WTC11 (cell line): ENCODE measurements around the gene RASSF8. TPM values are rescaled to one million over a fixed set of nuclear protein-coding genes. Genes with fewer than 3 reads are reported as not detected.

Experiments used
- ATAC-seq: fragments of 200-7000 bp; cut with Tn5 transposase; 2 replicates; pipeline ENCODE4 v1.10.0; 2021; ENCODE audit warnings: mild to moderate bottlenecking, moderate library complexity
- CTCF ChIA-PET: fragments of 300-600 bp; sonication (Branson Sonifier 250); formaldehyde crosslinking; loops from one replicate; lab custom pipeline; 2021; ENCODE audit warnings: antibody characterized with exemption; lab: Charles Lee
- POLR2A ChIA-PET: fragments of 350-600 bp; sonication (Branson Sonifier 250); formaldehyde crosslinking; loops from one replicate; lab custom pipeline; 2021; ENCODE audit warnings: antibody characterized with exemption; lab: Charles Lee
- DNase-seq: peaks from one replicate; pipeline ENCODE4 v3.0.0; 2021; ENCODE audit warnings: low spot score
- H3K27ac Mint-ChIP-seq: 2 replicates; pipeline ENCODE4 v1.8.0; 2021; ENCODE audit warnings: mixed read lengths
- H3K27me3 Mint-ChIP-seq: 2 replicates; pipeline ENCODE4 v1.8.0; 2021; ENCODE audit warnings: low read depth, mild to moderate bottlenecking, moderate library complexity, mixed read lengths
- H3K36me3 Mint-ChIP-seq: 2 replicates; pipeline ENCODE4 v1.8.0; 2021; ENCODE audit warnings: mixed read lengths
- H3K4me1 Mint-ChIP-seq: 2 replicates; pipeline ENCODE4 v1.8.0; 2022; ENCODE audit warnings: mixed read lengths
- H3K4me3 Mint-ChIP-seq: 2 replicates; pipeline ENCODE4 v1.8.0; 2021; ENCODE audit warnings: mild to moderate bottlenecking, moderate library complexity, mixed read lengths
- H3K9me3 Mint-ChIP-seq: 2 replicates; pipeline ENCODE4 v1.8.0; 2021; ENCODE audit warnings: mixed read lengths
- AFF4 ChIP-seq: sonication (generic); formaldehyde crosslinking; IDR thresholded peaks from 2 replicates; pipeline ENCODE4 v1.8.1; 2023; ENCODE audit warnings: mild to moderate bottlenecking, missing genetic modification reagents, borderline replicate concordance
- AR ChIP-seq: fragments of 250-450 bp; sonication (Bioruptor Pico); IDR thresholded peaks from 2 replicates; pipeline ENCODE4 v1.9.0; 2021; ENCODE audit warnings: mild to moderate bottlenecking
- ATF1 ChIP-seq: sonication (generic); formaldehyde crosslinking; IDR thresholded peaks from 2 replicates; pipeline ENCODE4 v1.8.1; 2023; ENCODE audit warnings: mild to moderate bottlenecking, moderate library complexity, missing genetic modification reagents
- FOXP1 ChIP-seq: sonication (generic); formaldehyde crosslinking; IDR thresholded peaks from 2 replicates; pipeline ENCODE4 v1.8.0; 2022; ENCODE audit warnings: missing genetic modification reagents, mild to moderate bottlenecking, moderate library complexity, borderline replicate concordance
- GRHL2 ChIP-seq: fragments of 250-450 bp; sonication (Bioruptor Pico); IDR thresholded peaks from 2 replicates; pipeline ENCODE4 v1.8.0; 2022; ENCODE audit warnings: mild to moderate bottlenecking, moderate library complexity; ENCODE audit not compliant: insufficient replicate concordance, severe bottlenecking
- GTF2I ChIP-seq: fragments of 250-450 bp; sonication (Bioruptor Pico); conservative IDR thresholded peaks from 2 replicates; pipeline ENCODE4 v1.4.0; 2021; ENCODE audit warnings: mild to moderate bottlenecking
- STAT6 ChIP-seq: sonication (generic); formaldehyde crosslinking; conservative IDR thresholded peaks from 2 replicates; pipeline ENCODE4 v1.8.1; 2023; ENCODE audit warnings: mild to moderate bottlenecking, low read depth, missing genetic modification reagents, moderate library complexity
- TEAD1 ChIP-seq: sonication (generic); formaldehyde crosslinking; IDR thresholded peaks from 2 replicates; pipeline ENCODE4 v1.8.0; 2022; ENCODE audit warnings: mild to moderate bottlenecking, missing genetic modification reagents
- TP53 ChIP-seq: sonication (generic); formaldehyde crosslinking; IDR thresholded peaks from 2 replicates; pipeline ENCODE4 v1.8.1; 2023; ENCODE audit warnings: mild to moderate bottlenecking, missing genetic modification reagents
- USF1 ChIP-seq: sonication (generic); formaldehyde crosslinking; IDR thresholded peaks from 2 replicates; pipeline ENCODE4 v1.8.0; 2022; ENCODE audit warnings: mild to moderate bottlenecking, missing genetic modification reagents
- ZNF121 ChIP-seq: sonication (generic); formaldehyde crosslinking; IDR thresholded peaks from 2 replicates; pipeline ENCODE4 v1.8.0; 2023; ENCODE audit warnings: missing genetic modification reagents
- ZNF671 ChIP-seq: fragments of 250-450 bp; sonication (Bioruptor Pico); IDR thresholded peaks from 2 replicates; pipeline ENCODE4 v1.8.0; 2021; ENCODE audit warnings: mild to moderate bottlenecking
- total RNA-seq: library from RNA; stranded (reverse); gene quantifications from 3 replicates; pipeline ENCODE4 v1.2.3, GENCODE V29; 2021
- TF ChIP-seq, protein P1 (sequence below): fragments of 250-450 bp; sonication (Bioruptor Pico); IDR thresholded peaks from 2 replicates; pipeline ENCODE4 v2.1.2; 2022; ENCODE audit warnings: mild to moderate bottlenecking, moderate library complexity
- TF ChIP-seq, protein P2 (sequence below): sonication (generic); formaldehyde crosslinking; IDR thresholded peaks from 2 replicates; pipeline ENCODE4 v1.8.1; 2023; ENCODE audit warnings: mild to moderate bottlenecking, missing genetic modification reagents
- TF ChIP-seq, protein P3 (sequence below): fragments of 250-450 bp; sonication (Bioruptor Pico); IDR thresholded peaks from 2 replicates; pipeline ENCODE4 v1.9.0; 2021; ENCODE audit warnings: mild to moderate bottlenecking
- TF ChIP-seq, protein P4 (sequence below): sonication (generic); formaldehyde crosslinking; IDR thresholded peaks from 2 replicates; pipeline ENCODE4 v1.8.1; 2023; ENCODE audit warnings: mild to moderate bottlenecking, missing genetic modification reagents, moderate library complexity
- TF ChIP-seq, protein P5 (sequence below): sonication (generic); formaldehyde crosslinking; conservative IDR thresholded peaks from 2 replicates; pipeline ENCODE4 v1.8.1; 2022; ENCODE audit warnings: mild to moderate bottlenecking, missing genetic modification reagents

RASSF8 gene
- total RNA-seq, 1 experiment from 2014 or later: 48.6 TPM

DNA sequence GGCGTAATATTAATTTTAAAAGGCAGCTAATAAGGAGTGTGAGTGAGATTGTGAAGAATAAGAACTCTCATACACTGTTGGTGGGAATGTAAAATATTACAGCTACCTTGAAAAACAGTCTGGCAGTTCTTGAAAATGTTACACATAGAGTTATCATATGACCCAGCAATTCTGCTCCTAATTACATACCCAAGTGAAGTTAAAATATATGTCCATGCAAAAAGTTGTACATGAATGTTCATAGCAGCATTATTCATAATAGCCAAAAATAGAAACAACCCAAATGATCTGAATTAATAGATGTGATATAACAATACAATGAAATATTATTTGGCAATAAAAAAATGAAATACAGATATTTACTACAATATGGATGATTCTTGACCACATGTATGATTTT, 68.2 kb downstream of the RASSF8 start:
- H3K4me3 Mint-ChIP-seq: no peak overlapping the region
- DNase-seq: no peak
- 0 out of 2 replicates have a peak, but pooled peaks cover 3% of the 10 kb centered on the region for H3K9me3 Mint-ChIP-seq
- ChIA-PET CTCF (no interaction called here), POLR2A (no interaction called here)
- no peak overlapping the region for H3K27ac Mint-ChIP-seq
- no peak for ATAC-seq
- TF ChIP-seq TEAD1 (CRISPR knock-in tag): no peak
- TF ChIP-seq ZNF671: no peak
- peaks cover 5% of the 10 kb centered on the region; the same call in 1 of the 2 replicates for H3K36me3 Mint-ChIP-seq
- H3K4me1 Mint-ChIP-seq: peaks cover 19% of the 10 kb centered on the region
- H3K27me3 Mint-ChIP-seq: no peaks in the 10 kb centered on the region

DNA sequence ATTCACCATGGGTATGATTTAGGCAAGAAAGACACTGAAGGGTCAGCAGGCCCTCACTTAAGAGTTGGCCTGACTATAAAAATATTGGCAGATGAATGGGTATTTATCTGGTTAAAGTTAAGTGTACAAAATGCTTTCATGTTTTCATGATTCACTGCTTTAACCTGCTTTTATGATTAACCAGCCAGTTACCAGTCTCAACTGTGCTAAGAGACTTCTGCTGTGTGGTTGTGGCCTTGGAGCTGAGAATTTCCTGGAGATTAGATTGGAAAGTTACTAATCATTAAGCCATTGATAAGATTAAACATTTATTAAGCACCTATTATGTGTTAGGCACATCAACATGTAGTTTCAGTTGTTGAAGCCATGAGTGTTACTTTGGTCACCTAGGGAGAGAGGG, 68.9 kb downstream of the RASSF8 start:
- Mint-ChIP-seq H3K27me3 (no peaks in the 10 kb centered on the region), H3K4me1 (peaks cover 19% of the 10 kb centered on the region), H3K27ac (peak overlapping the region; percentile 0), H3K36me3 (peaks cover 5% of the 10 kb centered on the region; the same call in 1 of the 2 replicates), H3K4me3 (no peak overlapping the region), H3K9me3 (0 out of 2 replicates have a peak, but pooled peaks cover 3% of the 10 kb centered on the region)
- ChIA-PET POLR2A (no interaction called here), CTCF (interaction anchor here (1.7 kb wide), 1 partner anchor 67 kb away, joined by 6 read pairs; no protein-coding TSS in a partner anchor)
- DNase-seq (no peak), ATAC-seq (no peak)
- TF ChIP-seq, protein P1, sequence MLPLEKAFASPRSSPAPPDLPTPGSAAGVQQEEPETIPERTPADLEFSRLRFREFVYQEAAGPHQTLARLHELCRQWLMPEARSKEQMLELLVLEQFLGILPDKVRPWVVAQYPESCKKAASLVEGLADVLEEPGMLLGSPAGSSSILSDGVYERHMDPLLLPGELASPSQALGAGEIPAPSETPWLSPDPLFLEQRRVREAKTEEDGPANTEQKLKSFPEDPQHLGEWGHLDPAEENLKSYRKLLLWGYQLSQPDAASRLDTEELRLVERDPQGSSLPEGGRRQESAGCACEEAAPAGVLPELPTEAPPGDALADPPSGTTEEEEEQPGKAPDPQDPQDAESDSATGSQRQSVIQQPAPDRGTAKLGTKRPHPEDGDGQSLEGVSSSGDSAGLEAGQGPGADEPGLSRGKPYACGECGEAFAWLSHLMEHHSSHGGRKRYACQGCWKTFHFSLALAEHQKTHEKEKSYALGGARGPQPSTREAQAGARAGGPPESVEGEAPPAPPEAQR (CRISPR knock-in tag): no peak
- TF ChIP-seq GRHL2: no peak
- TF ChIP-seq, protein P2, sequence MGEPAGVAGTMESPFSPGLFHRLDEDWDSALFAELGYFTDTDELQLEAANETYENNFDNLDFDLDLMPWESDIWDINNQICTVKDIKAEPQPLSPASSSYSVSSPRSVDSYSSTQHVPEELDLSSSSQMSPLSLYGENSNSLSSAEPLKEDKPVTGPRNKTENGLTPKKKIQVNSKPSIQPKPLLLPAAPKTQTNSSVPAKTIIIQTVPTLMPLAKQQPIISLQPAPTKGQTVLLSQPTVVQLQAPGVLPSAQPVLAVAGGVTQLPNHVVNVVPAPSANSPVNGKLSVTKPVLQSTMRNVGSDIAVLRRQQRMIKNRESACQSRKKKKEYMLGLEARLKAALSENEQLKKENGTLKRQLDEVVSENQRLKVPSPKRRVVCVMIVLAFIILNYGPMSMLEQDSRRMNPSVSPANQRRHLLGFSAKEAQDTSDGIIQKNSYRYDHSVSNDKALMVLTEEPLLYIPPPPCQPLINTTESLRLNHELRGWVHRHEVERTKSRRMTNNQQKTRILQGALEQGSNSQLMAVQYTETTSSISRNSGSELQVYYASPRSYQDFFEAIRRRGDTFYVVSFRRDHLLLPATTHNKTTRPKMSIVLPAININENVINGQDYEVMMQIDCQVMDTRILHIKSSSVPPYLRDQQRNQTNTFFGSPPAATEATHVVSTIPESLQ (CRISPR knock-in tag): no peak
- TF ChIP-seq, protein P3, sequence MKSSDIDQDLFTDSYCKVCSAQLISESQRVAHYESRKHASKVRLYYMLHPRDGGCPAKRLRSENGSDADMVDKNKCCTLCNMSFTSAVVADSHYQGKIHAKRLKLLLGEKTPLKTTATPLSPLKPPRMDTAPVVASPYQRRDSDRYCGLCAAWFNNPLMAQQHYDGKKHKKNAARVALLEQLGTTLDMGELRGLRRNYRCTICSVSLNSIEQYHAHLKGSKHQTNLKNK (CRISPR knock-in tag): no peak
- TF ChIP-seq FOXP1 (CRISPR knock-in tag): no peak
- TF ChIP-seq, protein P4, sequence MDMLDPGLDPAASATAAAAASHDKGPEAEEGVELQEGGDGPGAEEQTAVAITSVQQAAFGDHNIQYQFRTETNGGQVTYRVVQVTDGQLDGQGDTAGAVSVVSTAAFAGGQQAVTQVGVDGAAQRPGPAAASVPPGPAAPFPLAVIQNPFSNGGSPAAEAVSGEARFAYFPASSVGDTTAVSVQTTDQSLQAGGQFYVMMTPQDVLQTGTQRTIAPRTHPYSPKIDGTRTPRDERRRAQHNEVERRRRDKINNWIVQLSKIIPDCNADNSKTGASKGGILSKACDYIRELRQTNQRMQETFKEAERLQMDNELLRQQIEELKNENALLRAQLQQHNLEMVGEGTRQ: no peak
- no peak for TF ChIP-seq ZNF121 (CRISPR knock-in tag)
- TF ChIP-seq TP53 (CRISPR knock-in tag): no peak
- TF ChIP-seq, protein P5, sequence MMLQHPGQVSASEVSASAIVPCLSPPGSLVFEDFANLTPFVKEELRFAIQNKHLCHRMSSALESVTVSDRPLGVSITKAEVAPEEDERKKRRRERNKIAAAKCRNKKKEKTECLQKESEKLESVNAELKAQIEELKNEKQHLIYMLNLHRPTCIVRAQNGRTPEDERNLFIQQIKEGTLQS (CRISPR knock-in tag): no peak
- TF ChIP-seq ATF1: no peak
- no peak for TF ChIP-seq AFF4
- TF ChIP-seq AR (CRISPR knock-in tag): no peak
- no peak for TF ChIP-seq GTF2I (CRISPR knock-in tag)
- TF ChIP-seq USF1 (CRISPR knock-in tag): no peak
- TF ChIP-seq STAT6 (CRISPR knock-in tag): no peak
